ENCODE measurements around the gene ABCC8. TPM values are rescaled to one million over a fixed set of nuclear protein-coding genes. Genes with fewer than 3 reads are reported as not detected.

Gene ABCC8
- total and polyA plus RNA-seq, 2 of the 8 experiments (the other 6 are each of a cell fraction or from before 2014, with no cell fraction given) = 3.7 to 4.9 TPM

DNA sequence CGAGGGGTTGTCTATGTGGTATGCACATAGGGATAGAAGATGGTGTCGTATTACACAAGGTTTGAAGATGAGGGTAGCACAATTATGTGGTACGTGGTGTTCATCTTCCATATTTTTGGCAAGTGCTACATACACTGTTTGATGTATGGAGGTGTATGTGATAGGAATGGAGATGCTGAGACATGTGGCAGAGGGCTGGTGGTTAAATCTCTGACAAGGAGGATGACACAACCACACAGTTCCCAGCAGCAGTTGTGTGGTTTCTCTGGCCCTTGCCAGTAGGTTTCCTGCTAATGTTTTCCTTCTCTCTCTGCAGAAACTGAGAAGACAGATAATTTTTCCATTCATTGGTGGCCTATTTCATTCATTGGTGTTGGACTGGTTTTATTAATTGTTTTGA, 108.1 kb downstream of the ABCC8 start (continued):
- no peak for TF ChIP-seq HDAC6 (IDR thresholded peaks at IDR 0.05; ENCODE audit: low read depth, low read length)
- TF ChIP-seq PHF8 (conservative IDR thresholded peaks at IDR 0.05; ENCODE audit: low read depth, low read length) = no peak
